IMR-90 (cell line): ENCODE data around the gene APP. TPM values are rescaled to one million over a fixed set of nuclear protein-coding genes. Genes with fewer than 3 reads are reported as not detected.

Experiments used
- ATAC-seq: fragments of 200-7000 bp; cut with Tn5 transposase; 2 replicates; pipeline ENCODE4 v1.9.1; 2020; ENCODE audit warnings: low read depth, mild to moderate bottlenecking, moderate library complexity
- BruUV-seq: library from RNA; stranded (reverse); fragments of 400-500 nt; replicated peaks from 2 replicates; lab custom pipeline; 2021; lab: Mats Ljungman, UMichigan
- CTCF ChIA-PET: fragments of 300-600 bp; formaldehyde crosslinking; extraction: SDS; loops from one replicate; lab custom pipeline; 2021; ENCODE audit warnings: antibody characterized with exemption; lab: Yijun Ruan, JAX
- POLR2A ChIA-PET: fragments of 300-600 bp; sonication (Branson Sonifier 250); formaldehyde crosslinking; loops from one replicate; lab custom pipeline; 2022; ENCODE audit warnings: antibody characterized with exemption; ENCODE audit not compliant: unreplicated experiment; lab: Charles Lee
- DNase-seq: peaks from one replicate; pipeline ENCODE4 v3.0.0; 2013
- H2AFZ ChIP-seq: replicated peaks from 2 replicates; pipeline ENCODE3; 2013; ENCODE audit warnings: low read length, mild to moderate bottlenecking; ENCODE audit not compliant: poor library complexity
- H2AK5ac ChIP-seq: 2 replicates; pipeline ENCODE4 v1.6.1; 2013; ENCODE audit warnings: low read depth, low read length, inconsistent platforms
- H2AK9ac ChIP-seq: replicated peaks from 2 replicates; pipeline ENCODE3; 2013; ENCODE audit warnings: mild to moderate bottlenecking, low read depth, low read length, moderate library complexity; ENCODE audit not compliant: poor library complexity
- H2BK120ac ChIP-seq: 2 replicates; pipeline ENCODE4 v1.6.1; 2013; ENCODE audit warnings: low read depth, low read length, inconsistent platforms
- H2BK15ac ChIP-seq: 3 replicates; pipeline ENCODE4 v1.6.1; 2013; ENCODE audit warnings: low read depth, low read length, inconsistent platforms
- H2BK20ac ChIP-seq: 2 replicates; pipeline ENCODE4 v1.6.1; 2013; ENCODE audit warnings: low read depth, mild to moderate bottlenecking, inconsistent platforms, low read length, moderate library complexity
- H2BK5ac ChIP-seq: 2 replicates; pipeline ENCODE4 v1.6.1; 2013; ENCODE audit warnings: mild to moderate bottlenecking, low read depth, low read length, inconsistent platforms; ENCODE audit not compliant: poor library complexity, severe bottlenecking
- H3K14ac ChIP-seq: replicated peaks from 2 replicates; pipeline ENCODE4 v1.6.1; 2013; ENCODE audit warnings: low read depth, low read length, inconsistent platforms
- H3K18ac ChIP-seq: 2 replicates; pipeline ENCODE4 v1.6.1; 2013; ENCODE audit warnings: low read depth, low read length, control low read depth
- H3K23ac ChIP-seq: 2 replicates; pipeline ENCODE4 v1.6.1; 2013; ENCODE audit warnings: low read depth, low read length, inconsistent platforms
- H3K27ac ChIP-seq: 2 replicates; pipeline ENCODE4 v1.5.1; 2013; ENCODE audit warnings: mild to moderate bottlenecking, control low read depth, low read length; ENCODE audit not compliant: insufficient read depth
- H3K27me3 ChIP-seq: 2 replicates; pipeline ENCODE4 v1.6.1; 2013; ENCODE audit warnings: low read length; ENCODE audit not compliant: control insufficient read depth, insufficient read depth
- H3K36me3 ChIP-seq: 2 replicates; pipeline ENCODE4 v1.6.1; 2013; ENCODE audit warnings: low read length, mixed read lengths; ENCODE audit not compliant: control insufficient read depth, insufficient read depth
- H3K4ac ChIP-seq: 2 replicates; pipeline ENCODE4 v1.6.1; 2013; ENCODE audit warnings: low read depth, low read length, inconsistent platforms
- H3K4me1 ChIP-seq: 2 replicates; pipeline ENCODE4 v1.6.1; 2013; ENCODE audit warnings: low read length, mixed read lengths; ENCODE audit not compliant: control insufficient read depth, insufficient read depth
- H3K4me2 ChIP-seq: 2 replicates; pipeline ENCODE4 v1.6.1; 2013; ENCODE audit warnings: low read depth, mild to moderate bottlenecking, control low read depth, low read length, moderate library complexity
- H3K4me3 ChIP-seq: 2 replicates; pipeline ENCODE4 v1.5.1; 2013; ENCODE audit warnings: low read depth, mild to moderate bottlenecking, control low read depth, low read length, moderate library complexity; ENCODE audit not compliant: insufficient read depth
- H3K56ac ChIP-seq: 2 replicates; pipeline ENCODE4 v1.6.1; 2013; ENCODE audit warnings: low read length, inconsistent platforms; ENCODE audit not compliant: insufficient read depth; ENCODE audit errors: extremely low read depth
- H3K79me1 ChIP-seq, 2 experiments: 2 replicates each; pipeline ENCODE4 v1.6.1; 2013; ENCODE audit warnings: low read length in 2 of 2, inconsistent platforms in 1 of 2, low read depth in 1 of 2
- H3K9ac ChIP-seq: 2 replicates; pipeline ENCODE4 v1.6.1; 2013; ENCODE audit warnings: low read depth, low read length, control low read depth
- H3K9me1 ChIP-seq: 2 replicates; pipeline ENCODE4 v1.6.1; 2013; ENCODE audit warnings: low read length, inconsistent platforms; ENCODE audit not compliant: insufficient read depth
- H3K9me3 ChIP-seq: 2 replicates; pipeline ENCODE4 v1.6.1; 2013; ENCODE audit warnings: low read length; ENCODE audit not compliant: control insufficient read depth, insufficient read depth
- H4K20me1 ChIP-seq: 2 replicates; pipeline ENCODE4 v1.6.1; 2013; ENCODE audit warnings: low read length, inconsistent platforms; ENCODE audit not compliant: insufficient read depth
- H4K5ac ChIP-seq: 2 replicates; pipeline ENCODE4 v1.6.1; 2013; ENCODE audit warnings: mild to moderate bottlenecking, low read depth, low read length, control low read depth
- H4K8ac ChIP-seq, 2 experiments: 2 replicates each; pipeline ENCODE4 v1.6.1; 2013; ENCODE audit warnings: low read depth in 2 of 2, low read length in 2 of 2, control low read depth in 1 of 2, inconsistent platforms in 1 of 2
- H4K91ac ChIP-seq: 2 replicates; pipeline ENCODE4 v1.6.1; 2013; ENCODE audit warnings: low read depth, low read length, inconsistent platforms; ENCODE audit not compliant: insufficient read depth
- POLR2A ChIP-seq: IDR thresholded peaks from 2 replicates; pipeline ENCODE4 v1.6.1; 2012; ENCODE audit warnings: mild to moderate bottlenecking, low read depth, low read length
- WGBS, 2 experiments: methylation state at CpG; one replicate each; pipeline versions ENCODE4 v1.1.5 to v1.1.7; 2013; ENCODE audit warnings: missing lambda C conversion rate in 2 of 2; ENCODE audit not compliant: insufficient read length in 1 of 2; ENCODE audit errors: extremely low coverage in 2 of 2; 5-methylcytosine and 5-hydroxymethylcytosine counted together
- dilution Hi-C: fragments of 300-500 bp; cut with HindIII; formaldehyde crosslinking; loops from one replicate; pipeline ENCODE4 v1.14.3; 2018; ENCODE audit warnings: low sequenced_read_pairs; ENCODE audit not compliant: unreplicated experiment
- in situ Hi-C: fragments of 300-500 bp; cut with MboI; formaldehyde crosslinking; loops from 3 replicates; pipeline ENCODE4 v1.14.3; 2019; ENCODE audit warnings: low sequenced_read_pairs, inconsistent platforms, mixed read lengths
- intact Hi-C: fragments of 100-400 bp; cut with micrococcal nuclease; formaldehyde crosslinking; loops from 2 replicates; pipeline ENCODE4 v1.10.0; 2022
- polyA plus RNA-seq, 3 experiments: library from polyadenylated mRNA; depleted of rRNA; stranded (reverse); fragments of >200 nt; gene quantifications; 2 replicates each; pipeline ENCODE4 v1.2.3, GENCODE V29; 2012; ENCODE audit warnings: low replicate concordance in 1 of 3
- total RNA-seq: library from RNA; depleted of rRNA; stranded (reverse); fragments of >200 nt; gene quantifications from 2 replicates; pipeline ENCODE4 v1.2.3, GENCODE V29; 2012
- TF ChIP-seq, protein P1 (sequence below): fragments of 150-350 bp; IDR thresholded peaks from 2 replicates; pipeline ENCODE4 v1.6.1; 2017; ENCODE audit warnings: mild to moderate bottlenecking, antibody characterized with exemption, low read length, low read depth

Gene APP
- total and polyA plus RNA-seq, 2 of the 4 experiments (the other 2 are of a cell fraction), result 191 to 530 TPM

DNA sequence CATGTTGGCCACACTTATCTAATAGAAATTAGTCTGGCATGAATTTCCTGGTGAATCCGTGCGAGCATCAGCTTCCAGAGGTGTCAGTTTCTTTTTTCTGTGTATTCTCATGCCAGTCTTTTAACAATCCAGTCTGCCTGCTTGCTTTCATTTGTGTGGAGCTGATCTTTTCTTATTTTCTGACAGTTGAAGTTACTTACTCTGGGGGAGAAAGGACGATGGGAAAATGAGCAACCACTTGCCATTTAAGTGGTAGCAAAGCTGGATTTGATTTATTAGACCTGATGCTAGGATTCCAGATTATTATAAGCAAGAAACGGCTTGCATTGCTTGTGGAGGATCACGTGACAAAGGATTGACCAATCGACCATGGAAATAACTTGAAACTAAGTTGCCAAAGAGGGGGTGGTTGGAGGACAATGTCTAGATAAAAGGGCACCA, 24.3 kb upstream of the APP start:
- no peak overlapping the region for H4K5ac ChIP-seq
- no peak overlapping the region for H2AK9ac ChIP-seq
- TF ChIP-seq POLR2A, result no peak
- TF ChIP-seq, protein P1, sequence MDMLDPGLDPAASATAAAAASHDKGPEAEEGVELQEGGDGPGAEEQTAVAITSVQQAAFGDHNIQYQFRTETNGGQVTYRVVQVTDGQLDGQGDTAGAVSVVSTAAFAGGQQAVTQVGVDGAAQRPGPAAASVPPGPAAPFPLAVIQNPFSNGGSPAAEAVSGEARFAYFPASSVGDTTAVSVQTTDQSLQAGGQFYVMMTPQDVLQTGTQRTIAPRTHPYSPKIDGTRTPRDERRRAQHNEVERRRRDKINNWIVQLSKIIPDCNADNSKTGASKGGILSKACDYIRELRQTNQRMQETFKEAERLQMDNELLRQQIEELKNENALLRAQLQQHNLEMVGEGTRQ, result peak; percentile 65; the same call in 1 of the 2 replicates
- WGBS, 2 experiments, result 40% methylated on average over 2 of the region's 6 CpGs; no CpG with 5 or more reads in 1 of the 2 experiments
- no peaks in the 10 kb centered on the region for H3K79me1 ChIP-seq
- H3K4me2 ChIP-seq, result peak overlapping the region; percentile 34; the same call in 1 of the 2 replicates
- in situ Hi-C loops (loop anchor here (25.0 kb wide), 1 partner anchor 583 kb away; the partner anchor contains the start of gene MRPL39), intact Hi-C loops (no loop called here), dilution Hi-C loops (no loop called here)
- H4K91ac ChIP-seq, result no peak overlapping the region
- no peak overlapping the region for H3K23ac ChIP-seq
- no peak overlapping the region for H3K9ac ChIP-seq
- no peak overlapping the region for H2AFZ ChIP-seq
- H3K27ac ChIP-seq, result no peak overlapping the region
- H4K20me1 ChIP-seq, result no peaks in the 10 kb centered on the region
- no peaks in the 10 kb centered on the region for H3K9me1 ChIP-seq
- ChIA-PET POLR2A (no interaction called here), CTCF (no interaction called here)
- H4K8ac ChIP-seq, result no peak overlapping the region
- no peaks in the 10 kb centered on the region for H3K9me3 ChIP-seq
- H3K4me3 ChIP-seq, result no peak overlapping the region
- no peak overlapping the region for H2BK20ac ChIP-seq
- H3K27me3 ChIP-seq, result no peaks in the 10 kb centered on the region
- DNase-seq (peak; percentile 16), ATAC-seq (no peak)
- peaks cover 1% of the 10 kb centered on the region; the same call in 1 of the 2 replicates for H3K4me1 ChIP-seq
- no peak overlapping the region for H3K18ac ChIP-seq
- no peak overlapping the region for H3K4ac ChIP-seq
- no peak overlapping the region for H2BK15ac ChIP-seq
- no peak overlapping the region for H2AK5ac ChIP-seq
- H3K36me3 ChIP-seq, result no peaks in the 10 kb centered on the region
- no peak overlapping the region for H2BK120ac ChIP-seq
- BruUV-seq, result no TSS peak
- H3K14ac ChIP-seq, result no peak overlapping the region
- H2BK5ac ChIP-seq, result no peak overlapping the region
- H3K56ac ChIP-seq, result no peak overlapping the region
